DND-41 (cell line): ENCODE measurements around the gene IRF1.
A peak's percentile ranks its signal among the peaks of the same experiment; 100 is the strongest.

ENCODE experiments used
- ATAC-seq: fragments of 200-7000 bp; cut with Tn5 transposase; 3 replicates; pipeline ENCODE4 v1.9.1; 2021; ENCODE audit warnings: low read depth; ENCODE audit not compliant: insufficient read depth
- DNase-seq: peaks from one replicate; pipeline ENCODE4 v3.0.0-alpha.2; 2020
- H2AFZ ChIP-seq: 2 replicates; pipeline ENCODE4 v1.6.0; 2012; ENCODE audit warnings: low read depth, low read length
- H3K27ac ChIP-seq: 2 replicates; pipeline ENCODE4 v1.5.1; 2012; ENCODE audit warnings: low read length, inconsistent platforms
- H3K27me3 ChIP-seq: fragments of 200-600 bp; sonication (generic); 2 replicates; pipeline ENCODE4 v1.6.0; 2012; ENCODE audit warnings: low read length, mild to moderate bottlenecking, inconsistent platforms; ENCODE audit not compliant: insufficient read depth, poor library complexity
- H3K36me3 ChIP-seq: 2 replicates; pipeline ENCODE4 v1.5.1; 2012; ENCODE audit warnings: low read length, inconsistent platforms; ENCODE audit not compliant: insufficient read depth
- H3K4me1 ChIP-seq: 2 replicates; pipeline ENCODE4 v1.5.1; 2012; ENCODE audit warnings: mild to moderate bottlenecking, low read length; ENCODE audit not compliant: insufficient read depth
- H3K4me2 ChIP-seq: 2 replicates; pipeline ENCODE4 v1.6.0; 2012; ENCODE audit warnings: mild to moderate bottlenecking, moderate library complexity, low read length, inconsistent platforms; ENCODE audit not compliant: insufficient read depth
- H3K4me3 ChIP-seq, 2 experiments: fragments of 200-600 bp in 1 of 2; shearing (Covaris generic) in 1 of 2; 2 replicates each; pipeline ENCODE4 v1.5.1; 2012 to 2016; ENCODE audit warnings: inconsistent platforms in 2 of 2, low read length in 2 of 2, mild to moderate bottlenecking in 2 of 2, low read depth in 1 of 2, moderate library complexity in 1 of 2
- H3K79me2 ChIP-seq: 2 replicates; pipeline ENCODE4 v1.6.0; 2012; ENCODE audit warnings: low read length, inconsistent platforms; ENCODE audit not compliant: insufficient read depth
- H3K9ac ChIP-seq: 2 replicates; pipeline ENCODE4 v1.6.0; 2012; ENCODE audit warnings: low read depth, mild to moderate bottlenecking, inconsistent platforms, low read length, moderate library complexity
- H3K9me3 ChIP-seq: 2 replicates; pipeline ENCODE4 v1.5.1; 2012; ENCODE audit warnings: low read length, moderate library complexity, mild to moderate bottlenecking, inconsistent platforms; ENCODE audit not compliant: insufficient read depth, severe bottlenecking
- H4K20me1 ChIP-seq: 2 replicates; pipeline ENCODE4 v1.6.0; 2012; ENCODE audit warnings: low read length; ENCODE audit not compliant: insufficient read depth
- CTCF ChIP-seq: IDR thresholded peaks from 2 replicates; pipeline ENCODE4 v1.5.1; 2012; ENCODE audit warnings: borderline replicate concordance, low read length, moderate library complexity, mild to moderate bottlenecking; ENCODE audit not compliant: poor library complexity, severe bottlenecking; ENCODE audit errors: extremely low read depth
- EZH2 ChIP-seq: IDR thresholded peaks from 3 replicates; pipeline ENCODE4 v1.6.1; 2012; ENCODE audit warnings: borderline replicate concordance, low read depth, mild to moderate bottlenecking, moderate library complexity, low read length, inconsistent platforms; ENCODE audit not compliant: severe bottlenecking

Gene IRF1

GRCh38 chr5:132445930-132446329 is 44.6 kb downstream of the IRF1 start:
- H3K27me3 ChIP-seq, result no peaks in the 10 kb centered on the region
- H3K9ac ChIP-seq, result no peak overlapping the region
- ATAC-seq, result no peak
- no peak overlapping the region for H3K4me3 ChIP-seq
- H3K4me1 ChIP-seq, result peaks cover 41% of the 10 kb centered on the region
- no peak overlapping the region for H2AFZ ChIP-seq
- H3K36me3 ChIP-seq, result peaks cover 92% of the 10 kb centered on the region
- peaks cover 74% of the 10 kb centered on the region for H4K20me1 ChIP-seq
- peak overlapping the region; percentile 58 for H3K27ac ChIP-seq
- DNase-seq, result no peak
- peaks cover 98% of the 10 kb centered on the region for H3K79me2 ChIP-seq
- H3K4me2 ChIP-seq, result no peak overlapping the region
- H3K9me3 ChIP-seq, result no peaks in the 10 kb centered on the region
- no peak for TF ChIP-seq EZH2
- TF ChIP-seq CTCF, result no peak

GRCh38 chr5:132445640-132445923 is 45.0 kb downstream of the IRF1 start:
- no peak overlapping the region for H2AFZ ChIP-seq
- peaks cover 44% of the 10 kb centered on the region for H3K4me1 ChIP-seq
- TF ChIP-seq CTCF, result no peak
- TF ChIP-seq EZH2, result no peak
- peaks cover 77% of the 10 kb centered on the region for H4K20me1 ChIP-seq
- DNase-seq (no peak), ATAC-seq (no peak)
- H3K4me2 ChIP-seq, result no peak overlapping the region
- H3K4me3 ChIP-seq, result no peak overlapping the region
- H3K79me2 ChIP-seq, result peaks cover 98% of the 10 kb centered on the region
- no peaks in the 10 kb centered on the region for H3K9me3 ChIP-seq
- peak overlapping the region; percentile 58 for H3K27ac ChIP-seq
- no peak overlapping the region for H3K9ac ChIP-seq
- no peaks in the 10 kb centered on the region for H3K27me3 ChIP-seq
- peaks cover 92% of the 10 kb centered on the region for H3K36me3 ChIP-seq

GRCh38 chr5:132444841-132445639 is 45.5 kb downstream of the IRF1 start:
- no peak for TF ChIP-seq CTCF
- TF ChIP-seq EZH2, result no peak
- no peak for ATAC-seq

More at GRCh38 chr5:132444841-132445639, 45.5 kb downstream of the IRF1 start:
- no peak overlapping the region for H3K4me3 ChIP-seq
- no peaks in the 10 kb centered on the region for H3K27me3 ChIP-seq
- H3K9ac ChIP-seq, result no peak overlapping the region
- DNase-seq, result no peak
- peaks cover 49% of the 10 kb centered on the region for H3K4me1 ChIP-seq
- H3K79me2 ChIP-seq, result peaks cover 99% of the 10 kb centered on the region
- peak overlapping the region; percentile 68 for H3K27ac ChIP-seq
- H3K9me3 ChIP-seq, result no peaks in the 10 kb centered on the region
- H2AFZ ChIP-seq, result no peak overlapping the region
- H4K20me1 ChIP-seq, result peaks cover 82% of the 10 kb centered on the region
- H3K36me3 ChIP-seq, result peaks cover 94% of the 10 kb centered on the region
- H3K4me2 ChIP-seq, result no peak overlapping the region
